ENCODE data around the gene ADAMTSL1. TPM values are rescaled to one million over a fixed set of nuclear protein-coding genes. Genes with fewer than 3 reads are reported as not detected.

The ADAMTSL1 gene
- total RNA-seq, 1 donor from 2014 or later, result 12.6 TPM

GRCh38 chr9:18605766-18606180 lies 131.8 kb downstream of the ADAMTSL1 start:
- no peaks in the 10 kb centered on the region for H3K9me3 Mint-ChIP-seq (ENCODE audit: unreplicated experiment)
- Histone ChIP-seq H3K27me3 (ENCODE audit: insufficient read depth, low read length) (no peaks in the 10 kb centered on the region), H2AFZ (ENCODE audit: low read depth, low read length) (no peak overlapping the region), H4K20me1 (ENCODE audit: insufficient read depth, low read length) (no peaks in the 10 kb centered on the region), H3K9ac (ENCODE audit: low read length) (peak overlapping the region; percentile 10), H3K9me3 (ENCODE audit: insufficient read depth, low read depth, low read length) (no peaks in the 10 kb centered on the region), H3K4me2 (ENCODE audit: low read length) (peak overlapping the region; percentile 14), H3K27ac (ENCODE audit: low read depth, low read length) (no peak overlapping the region), H3K4me1 (ENCODE audit: insufficient read depth, low read length) (peaks cover 16% of the 10 kb centered on the region), H3K79me2 (ENCODE audit: insufficient read depth, low read length) (peaks cover 38% of the 10 kb centered on the region), H3K4me3 (ENCODE audit: insufficient read depth, low read depth, low read length) (no peak overlapping the region), H3K36me3 (ENCODE audit: insufficient read depth, low read length) (peaks cover 9% of the 10 kb centered on the region)
- H3K4me3 Mint-ChIP-seq (ENCODE audit: unreplicated experiment), result peak overlapping the region; percentile 30
- FAIRE-seq, result no peak
- peaks cover 6% of the 10 kb centered on the region for H3K4me1 Mint-ChIP-seq (ENCODE audit: low read depth, unreplicated experiment)
- no peak for TF ChIP-seq EZH2 (IDR thresholded peaks at IDR 0.05; ENCODE audit: insufficient read depth, low read length)
- TF ChIP-seq CTCF (IDR thresholded peaks at IDR 0.05; ENCODE audit: insufficient read depth, low read depth, low read length), result no peak
- no peaks in the 10 kb centered on the region for H3K27me3 Mint-ChIP-seq (ENCODE audit: low read depth, unreplicated experiment)
- no peak overlapping the region for H3K27ac Mint-ChIP-seq (ENCODE audit: unreplicated experiment)
- no peak for DNase-seq (ENCODE audit: low read depth)
- H3K36me3 Mint-ChIP-seq (ENCODE audit: low read depth, unreplicated experiment), result no peaks in the 10 kb centered on the region

- Histone ChIP-seq H4K20me1 (ENCODE audit: insufficient read depth, low read length) (no peaks in the 10 kb centered on the region), H3K9me3 (ENCODE audit: insufficient read depth, low read depth, low read length) (no peaks in the 10 kb centered on the region), H3K4me1 (ENCODE audit: insufficient read depth, low read length) (peaks cover 16% of the 10 kb centered on the region), H3K4me2 (ENCODE audit: low read length) (peak overlapping the region; percentile 14), H3K9ac (ENCODE audit: low read length) (peak overlapping the region; percentile 10), H2AFZ (ENCODE audit: low read depth, low read length) (no peak overlapping the region), H3K27ac (ENCODE audit: low read depth, low read length) (no peak overlapping the region), H3K4me3 (ENCODE audit: insufficient read depth, low read depth, low read length) (no peak overlapping the region), H3K79me2 (ENCODE audit: insufficient read depth, low read length) (peaks cover 38% of the 10 kb centered on the region), H3K36me3 (ENCODE audit: insufficient read depth, low read length) (peaks cover 9% of the 10 kb centered on the region), H3K27me3 (ENCODE audit: insufficient read depth, low read length) (no peaks in the 10 kb centered on the region)
- no peak for TF ChIP-seq CTCF (IDR thresholded peaks at IDR 0.05; ENCODE audit: insufficient read depth, low read depth, low read length)
- TF ChIP-seq EZH2 (IDR thresholded peaks at IDR 0.05; ENCODE audit: insufficient read depth, low read length), result no peak
- peaks cover 6% of the 10 kb centered on the region for H3K4me1 Mint-ChIP-seq (ENCODE audit: low read depth, unreplicated experiment)
- DNase-seq (ENCODE audit: low read depth) (peak; percentile 36), FAIRE-seq (no peak)
- no peak overlapping the region for H3K27ac Mint-ChIP-seq (ENCODE audit: unreplicated experiment)
- H3K27me3 Mint-ChIP-seq (ENCODE audit: low read depth, unreplicated experiment), result no peaks in the 10 kb centered on the region
- H3K36me3 Mint-ChIP-seq (ENCODE audit: low read depth, unreplicated experiment), result no peaks in the 10 kb centered on the region
- H3K4me3 Mint-ChIP-seq (ENCODE audit: unreplicated experiment), result no peak overlapping the region
- H3K9me3 Mint-ChIP-seq (ENCODE audit: unreplicated experiment), result no peaks in the 10 kb centered on the region
Measured at GRCh38 chr9:18606281-18606680, 132.3 kb downstream of the ADAMTSL1 start.

GRCh38 chr9:18606846-18607245 lies 132.9 kb downstream of the ADAMTSL1 start:
- H3K4me1 Mint-ChIP-seq (ENCODE audit: low read depth, unreplicated experiment), result peaks cover 10% of the 10 kb centered on the region
- Histone ChIP-seq H3K79me2 (ENCODE audit: insufficient read depth, low read length) (peaks cover 38% of the 10 kb centered on the region), H3K36me3 (ENCODE audit: insufficient read depth, low read length) (peaks cover 9% of the 10 kb centered on the region), H3K27ac (ENCODE audit: low read depth, low read length) (no peak overlapping the region), H4K20me1 (ENCODE audit: insufficient read depth, low read length) (no peaks in the 10 kb centered on the region), H3K9ac (ENCODE audit: low read length) (no peak overlapping the region), H3K4me3 (ENCODE audit: insufficient read depth, low read depth, low read length) (no peak overlapping the region), H2AFZ (ENCODE audit: low read depth, low read length) (no peak overlapping the region), H3K4me1 (ENCODE audit: insufficient read depth, low read length) (peaks cover 16% of the 10 kb centered on the region), H3K4me2 (ENCODE audit: low read length) (peak overlapping the region; percentile 4), H3K27me3 (ENCODE audit: insufficient read depth, low read length) (no peaks in the 10 kb centered on the region), H3K9me3 (ENCODE audit: insufficient read depth, low read depth, low read length) (no peaks in the 10 kb centered on the region)
- FAIRE-seq (no peak), DNase-seq (ENCODE audit: low read depth) (peak; percentile 69)
- TF ChIP-seq EZH2 (IDR thresholded peaks at IDR 0.05; ENCODE audit: insufficient read depth, low read length) (no peak), CTCF (IDR thresholded peaks at IDR 0.05; ENCODE audit: insufficient read depth, low read depth, low read length) (no peak)
- no peaks in the 10 kb centered on the region for H3K36me3 Mint-ChIP-seq (ENCODE audit: low read depth, unreplicated experiment)
- H3K9me3 Mint-ChIP-seq (ENCODE audit: unreplicated experiment), result no peaks in the 10 kb centered on the region
- H3K27ac Mint-ChIP-seq (ENCODE audit: unreplicated experiment), result no peak overlapping the region
- no peak overlapping the region for H3K4me3 Mint-ChIP-seq (ENCODE audit: unreplicated experiment)
- no peaks in the 10 kb centered on the region for H3K27me3 Mint-ChIP-seq (ENCODE audit: low read depth, unreplicated experiment)

Measured in astrocyte (in vitro differentiated cells and primary cell).